K562 (cell line): Measurements from ENCODE around the gene TPK1. TPM values are rescaled to one million over a fixed set of nuclear protein-coding genes. Genes with fewer than 3 reads are reported as not detected.

Experiments used
- LCOR ChIP-seq: sonication (generic); formaldehyde crosslinking; IDR thresholded peaks from 2 replicates; pipeline ENCODE4 v1.8.0; 2022; ENCODE audit warnings: mild to moderate bottlenecking, missing genetic modification reagents
- VEZF1 ChIP-seq: fragments of 200-800 bp; sonication (Bioruptor generic); IDR thresholded peaks from 2 replicates; pipeline ENCODE4 v1.6.1; 2017; ENCODE audit warnings: missing genetic modification characterization, missing compliant biosample characterization
- ZBTB40 ChIP-seq, 2 experiments: fragments of 450-650 bp in 1 of 2; sonication (generic) in 1 of 2; formaldehyde crosslinking in 1 of 2; IDR thresholded peaks; 2 replicates each; pipeline versions ENCODE4 v1.7.1 to v1.9.0; 2016 to 2022; ENCODE audit warnings: inconsistent platforms in 1 of 2, mild to moderate bottlenecking in 1 of 2, missing genetic modification reagents in 1 of 2
- ZFP30 ChIP-seq: fragments of 250-450 bp; sonication (Bioruptor Pico); IDR thresholded peaks from 2 replicates; pipeline ENCODE4 v1.8.0; 2022; ENCODE audit warnings: moderate library complexity, mild to moderate bottlenecking, inconsistent platforms, borderline replicate concordance
- polyA plus RNA-seq, 8 experiments: library from polyadenylated mRNA; depleted of rRNA in 4 of 8; stranded (reverse) in 5 of 8; unstranded in 3 of 8; fragments of >200 nt; fragmentation: Nextera tagmentation in 2 of 8; fragmentation: Illumina TruSeq in 1 of 8; extraction: Ambion mirVana in 2 of 8; extraction: Trizol in 1 of 8; gene quantifications; 2 replicates each; pipeline versions ENCODE4 v1.2.1 to v1.2.3, GENCODE V29; 2011 to 2014; ENCODE audit warnings: inconsistent platforms in 1 of 8, missing spikeins in 1 of 8
- total RNA-seq, 7 experiments: library from RNA; depleted of rRNA in 6 of 7; stranded (reverse); fragments of >200 nt in 6 of 7; fragmentation: Illumina TruSeq in 2 of 7; extraction: Trizol in 2 of 7; gene quantifications; 2 replicates each; pipeline versions ENCODE4 v1.2.1 to v1.2.3, GENCODE V29; 2011 to 2021; ENCODE audit warnings: low replicate concordance in 1 of 7

TPK1 gene
- total and polyA plus RNA-seq, 9 of the 15 experiments (the other 6 are each of a cell fraction or from before 2014, with no cell fraction given) = 5.1 to 16.2 (median 9.2) TPM

- 0 out of 2 replicates have a peak, but pooled peaks have one; percentile 41 for TF ChIP-seq ZBTB40 (IDR thresholded peaks at IDR 0.05)
- no peak for TF ChIP-seq ZBTB40 (CRISPR knock-in tag; IDR thresholded peaks at IDR 0.05)
- no peak for TF ChIP-seq ZFP30 (CRISPR knock-in tag)
- no peak for TF ChIP-seq LCOR (CRISPR knock-in tag)
- TF ChIP-seq VEZF1 (CRISPR knock-in tag) = peak; percentile 43; the same call in 1 of the 2 replicates
These were observed 6.6 kb upstream of the TPK1 start (continued) for GRCh38 chr7:144842377-144842851.
